EH (cell line): Measurements from ENCODE around the gene TRMT61A.
A peak's percentile ranks its signal among the peaks of the same experiment; 100 is the strongest.

ENCODE experiments used
- DNase-seq: peaks from one replicate; pipeline ENCODE4 v3.0.0-alpha.2; 2015; ENCODE audit warnings: low read depth

TRMT61A gene

DNA sequence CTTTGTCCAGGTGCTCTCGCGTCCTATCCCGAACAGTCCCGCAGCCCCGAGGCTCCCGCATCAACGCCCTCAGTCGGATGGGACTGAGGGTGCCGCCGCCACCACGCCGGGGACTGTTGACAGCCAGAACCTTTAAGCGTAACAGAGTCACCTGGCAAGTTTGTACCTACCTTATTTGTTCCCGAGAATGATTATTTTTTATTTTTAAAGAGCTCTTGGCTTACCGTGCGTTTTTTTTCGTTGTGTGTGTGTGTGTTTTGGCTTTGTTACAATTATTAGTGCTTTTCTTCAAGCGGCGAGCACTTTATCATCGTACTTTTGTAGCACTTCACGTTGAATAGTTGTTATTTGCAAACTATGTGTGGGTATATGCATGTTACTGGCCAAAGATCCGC is 34.2 kb downstream of the TRMT61A start:
- DNase-seq: no peak

DNA sequence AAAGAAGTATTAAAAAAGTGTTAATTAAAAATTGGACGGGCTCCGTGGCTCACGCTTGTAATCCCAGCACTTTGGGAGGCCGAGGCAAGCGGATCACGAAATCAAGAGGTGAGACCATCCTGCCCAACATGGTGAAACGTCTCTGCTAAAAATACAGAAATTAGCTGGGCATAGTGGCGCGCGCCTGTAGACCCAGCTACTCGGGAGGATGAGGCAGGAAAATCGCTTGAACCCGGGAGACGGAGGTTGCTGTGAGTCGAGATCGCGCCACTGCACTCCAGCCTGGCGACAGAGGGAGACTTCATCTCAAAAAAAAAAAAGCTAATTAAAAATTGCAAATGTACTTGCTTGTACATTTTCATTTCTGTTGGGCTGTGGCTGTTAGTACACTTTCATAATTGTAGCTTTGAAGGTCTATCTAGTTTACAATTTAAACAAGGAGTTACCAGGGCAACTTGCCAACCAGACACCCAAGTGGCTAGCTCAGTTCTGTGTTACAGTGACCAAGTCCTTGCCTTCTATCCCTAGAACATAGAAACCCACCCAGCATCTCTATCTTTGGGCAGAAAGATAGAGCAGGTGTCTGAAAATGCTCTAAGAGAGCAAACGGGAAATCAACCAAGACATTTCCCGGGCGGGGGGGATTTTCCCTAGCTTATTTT is 35.0 kb downstream of the TRMT61A start:
- no peak for DNase-seq

- no peak for DNase-seq
Measured at GRCh38 chr14:103568952-103569351, 40.0 kb downstream of the TRMT61A start.

DNA sequence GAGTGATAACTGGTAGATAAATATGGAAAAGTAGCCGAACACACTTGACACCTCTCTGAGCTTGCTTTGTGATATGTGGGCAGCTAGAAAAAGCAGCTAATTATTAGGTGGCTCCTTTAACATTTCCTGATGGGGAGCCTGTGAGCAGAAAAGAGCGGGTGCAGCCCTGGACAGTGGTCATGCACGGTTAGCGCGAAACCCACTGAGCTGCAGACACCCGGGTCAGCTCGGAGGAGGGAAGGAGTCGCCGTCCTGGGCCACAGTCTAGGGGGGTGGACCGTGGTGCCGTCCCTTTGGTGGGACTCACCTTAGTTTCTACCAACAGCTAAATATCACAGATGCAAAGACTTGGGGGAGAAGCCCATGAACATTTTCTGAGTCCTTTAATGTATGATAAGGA is 40.4 kb downstream of the TRMT61A start:
- DNase-seq: no peak

DNA sequence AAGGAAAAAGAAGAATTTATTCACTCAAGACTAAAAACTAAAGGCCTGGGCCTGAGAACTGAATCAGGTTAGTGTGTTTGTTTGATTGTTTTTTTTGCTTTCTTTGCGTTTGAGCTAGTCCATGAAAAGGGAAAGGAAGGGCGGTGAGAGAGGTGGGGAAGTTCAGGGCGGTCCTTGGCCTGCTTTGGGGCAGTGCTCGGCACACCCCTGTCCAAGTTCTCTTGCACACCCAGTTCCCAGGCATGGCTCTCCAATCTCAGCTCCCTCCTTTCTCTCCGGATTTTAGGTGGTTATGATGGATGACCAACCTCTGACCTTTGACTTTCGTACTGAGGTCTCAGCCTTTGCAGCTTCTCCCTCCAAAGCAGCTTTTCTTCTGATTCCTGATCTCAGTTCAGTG is 45.1 kb downstream of the TRMT61A start:
- DNase-seq: no peak

DNA sequence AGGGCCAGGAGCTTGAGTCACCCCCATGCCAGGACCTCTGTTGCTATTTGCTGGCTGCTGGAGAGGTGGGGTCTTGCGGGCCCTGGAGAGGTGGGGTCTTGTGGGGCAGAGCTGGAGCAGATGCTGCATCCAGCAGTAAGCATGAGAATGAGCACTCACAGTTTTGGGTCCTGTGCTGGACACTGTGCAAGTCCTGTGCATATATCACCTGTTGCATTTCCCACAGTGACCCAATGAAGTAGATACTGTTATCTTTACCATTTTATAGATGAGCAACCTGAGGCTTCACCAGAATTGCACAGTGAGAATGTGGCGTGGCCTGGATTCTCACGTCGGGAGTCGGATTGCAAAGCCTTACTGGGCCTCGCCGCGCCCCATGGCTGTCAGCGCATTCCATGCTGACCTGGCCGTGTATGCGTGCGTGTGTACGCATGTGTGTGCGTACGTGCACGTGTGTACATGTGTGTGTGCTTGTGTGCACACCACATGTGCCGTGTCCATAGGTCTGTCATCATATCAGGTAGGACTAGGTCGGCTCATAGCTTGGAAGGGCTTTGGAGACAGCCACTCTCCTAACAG is 45.8 kb downstream of the TRMT61A start:
- DNase-seq: no peak

DNA sequence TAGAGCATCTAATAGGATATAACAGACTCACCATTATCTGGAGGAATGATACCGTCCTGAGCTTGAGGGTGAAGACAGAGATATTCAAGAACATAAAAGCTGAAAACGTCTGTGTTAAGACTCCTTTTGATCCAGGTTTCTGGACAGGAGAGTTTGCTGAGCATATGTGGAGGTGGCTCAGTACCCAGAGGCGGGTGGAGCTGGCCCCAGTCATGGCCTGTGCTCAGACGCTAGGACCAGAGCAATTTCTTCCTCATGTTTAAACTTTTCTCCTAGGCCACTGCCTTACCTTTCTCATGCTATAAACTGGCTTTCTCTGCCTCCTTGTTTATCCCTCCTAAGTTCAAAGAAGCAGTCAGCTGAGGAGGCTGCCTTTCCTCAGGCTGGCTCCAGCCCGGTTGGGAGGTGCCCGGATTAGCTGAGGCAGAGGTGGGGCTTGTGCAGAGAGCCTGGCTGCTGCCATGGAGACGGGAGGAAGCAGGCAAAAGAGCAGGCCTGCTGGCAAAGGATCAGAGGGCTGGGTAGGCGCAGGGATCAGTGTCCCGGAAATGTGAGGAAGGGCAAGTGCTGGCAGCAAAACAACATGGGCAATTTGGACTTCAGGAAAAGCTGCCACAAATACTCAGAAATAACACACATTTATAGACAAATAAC is 47.5 kb downstream of the TRMT61A start:
- DNase-seq: peak; percentile 93

GRCh38 chr14:103578401-103579075 is 49.5 kb downstream of the TRMT61A start:
- DNase-seq: no peak

- DNase-seq: no peak
Measured at GRCh38 chr14:103581206-103581605, 52.2 kb downstream of the TRMT61A start.

DNA sequence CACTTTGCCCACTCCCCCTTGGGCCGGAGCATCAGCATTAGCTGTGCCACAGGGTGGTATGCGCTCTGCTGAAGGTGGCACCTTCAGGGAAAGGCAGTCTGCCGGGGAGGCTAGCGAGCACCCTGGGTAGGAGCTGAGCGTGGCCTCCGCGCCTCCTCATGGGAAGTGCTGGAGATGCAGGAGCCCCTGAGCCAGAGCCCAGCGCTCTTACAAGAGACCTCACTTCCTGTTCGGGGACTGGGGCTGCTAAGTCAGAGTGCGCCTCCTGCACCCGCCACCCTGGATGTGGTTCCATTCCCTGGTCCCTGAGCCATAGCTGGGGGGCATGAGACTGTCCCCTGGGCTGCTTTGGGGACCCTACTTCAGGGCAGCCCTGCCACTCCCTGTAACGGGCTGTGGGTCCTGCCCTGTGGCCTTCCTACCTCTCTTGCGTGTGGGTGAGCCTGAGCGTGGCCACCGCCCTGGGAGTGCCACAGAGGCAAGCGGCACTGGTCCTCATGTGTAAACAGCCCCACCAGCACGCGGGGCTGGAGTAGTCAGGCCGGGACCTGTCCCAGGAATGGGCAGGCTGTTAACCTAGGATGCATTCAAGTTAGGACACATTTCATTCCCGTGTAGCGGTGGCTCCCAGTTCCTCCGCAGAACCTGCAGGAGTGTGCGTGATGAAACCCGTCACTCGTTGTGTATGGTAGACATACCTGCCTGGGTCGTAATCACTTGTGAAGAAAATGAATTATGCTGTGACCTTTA is 53.1 kb downstream of the TRMT61A start:
- no peak for DNase-seq

DNA sequence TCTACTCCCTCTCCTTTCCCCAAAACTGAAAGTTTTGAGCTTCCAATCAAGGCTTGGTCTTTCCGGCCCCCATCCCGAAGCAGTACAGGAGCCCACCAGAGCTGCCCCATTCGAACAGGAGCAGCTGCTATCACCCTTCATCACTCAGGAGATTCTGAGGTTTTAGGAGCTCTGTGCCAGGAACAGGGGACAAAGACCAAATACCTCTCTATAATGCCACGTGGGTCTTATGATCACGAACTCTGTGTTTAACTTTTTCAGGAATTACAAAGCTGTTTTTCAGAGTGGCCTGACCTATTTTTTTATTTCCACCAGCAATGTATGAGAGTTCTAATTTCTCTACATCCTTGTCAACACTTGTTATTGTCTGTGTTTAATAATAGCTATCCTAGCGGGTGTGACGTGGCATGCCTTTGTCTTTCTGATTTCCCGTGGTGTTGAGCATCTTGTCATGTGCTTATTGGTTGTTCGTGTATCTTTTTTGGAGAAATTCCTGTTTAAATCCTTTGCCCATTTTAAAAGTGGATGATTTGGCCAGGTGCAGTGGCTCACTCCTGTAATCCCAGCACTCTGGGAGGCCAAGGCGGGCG is 55.4 kb downstream of the TRMT61A start:
- no peak for DNase-seq
